Right lobe of liver (tissue), 6 donors: ENCODE data around the gene TBXA2R. TPM values are rescaled to one million over a fixed set of nuclear protein-coding genes. Genes with fewer than 3 reads are reported as not detected.

ENCODE experiments used
- ATAC-seq, 4 donors: fragments of 200-7000 bp; cut with Tn5 transposase; one replicate each; pipeline ENCODE4 v1.9.1; 2020; ENCODE audit warnings: mild to moderate bottlenecking in 4 of 4, moderate library complexity in 4 of 4
- DNase-seq, 3 donors: peaks; one replicate each; pipeline ENCODE4 v3.0.0-alpha.2; 2020
- H3K27ac ChIP-seq, 3 donors: fragments of 200-600 bp; one replicate each; pipeline ENCODE4 v1.8.0; 2022
- H3K27me3 ChIP-seq, 2 donors: fragments of 200-600 bp; one replicate each; pipeline ENCODE4 v1.8.0; 2022
- H3K36me3 ChIP-seq, 4 donors: fragments of 200-600 bp; sonication (generic) in 1 of 4; one replicate each; pipeline versions ENCODE4 v1.5.1 to v1.8.0; 2017 to 2022; ENCODE audit warnings: control low read depth in 1 of 4
- H3K4me1 ChIP-seq, 4 donors: fragments of 200-600 bp; sonication (generic) in 1 of 4; one replicate each; pipeline versions ENCODE4 v1.5.1 to v1.8.0; 2017 to 2022; ENCODE audit warnings: control low read depth in 1 of 4
- H3K4me3 ChIP-seq, 3 donors: fragments of 200-600 bp; one replicate each; pipeline ENCODE4 v1.8.0; 2022
- H3K9me3 ChIP-seq, 4 donors: fragments of 200-600 bp; sonication (generic) in 1 of 4; one replicate each; pipeline versions ENCODE4 v1.5.1 to v1.8.0; 2017 to 2022; ENCODE audit warnings: control low read depth in 1 of 4
- CTCF ChIP-seq, 4 donors: fragments of 200-600 bp in 3 of 4; fragments of 450-650 bp in 1 of 4; IDR thresholded peaks; one replicate each; pipeline versions ENCODE4 v1.5.1 to v1.8.0; 2016 to 2022; ENCODE audit warnings: antibody characterized with exemption in 4 of 4, mild to moderate bottlenecking in 2 of 4
- POLR2A ChIP-seq: fragments of 450-650 bp; IDR thresholded peaks from one replicate; pipeline ENCODE4 v1.6.1; 2017; ENCODE audit warnings: antibody characterized with exemption, mild to moderate bottlenecking
- WGBS: methylation state at CpG from one replicate; pipeline ENCODE4 v1.1.6; 2018; ENCODE audit warnings: low coverage, low lambda C conversion rate; ENCODE audit not compliant: insufficient coverage; ENCODE audit errors: missing lambda C conversion rate; 5-methylcytosine and 5-hydroxymethylcytosine counted together
- intact Hi-C, 2 donors: fragments of 100-400 bp; cut with DNase I; formaldehyde crosslinking; loops; one replicate each; pipeline versions ENCODE4 v1.11.2 to v1.14.1; 2022
- total RNA-seq, 6 experiments: library from RNA; depleted of rRNA in 2 of 6; stranded (reverse); fragments of >200 nt in 2 of 6; fragmentation: NEBNext Ultra II Directional in 3 of 6; extraction: Animal tissue kit (Norgen Biotek cat#: 25700) in 3 of 6; gene quantifications; one replicate each; pipeline versions ENCODE4 v1.1.0 to v1.2.4, GENCODE V29; 2016 to 2023
- donor health status: DM: no; HTN: yes; CAD: no.
- donor health status: DM: no; HTN: no; CAD: no.
- donor health status: DM: no; HTN: no; CAD: no.
- donor health status: DM: no; HTN: yes; CAD: no.
- donor health status: DM: no; HTN: yes; CAD: no.

The TBXA2R gene
- total RNA-seq, 6 experiments from 2014 or later, result 2.8 to 10.4 (median 4.7) TPM

- 88% methylated on average over 4 of the region's 24 CpGs for WGBS
- no peak overlapping the region for H3K4me3 ChIP-seq
- H3K9me3 ChIP-seq, result no peaks in the 10 kb centered on the region
- TF ChIP-seq POLR2A, result no peak
- TF ChIP-seq CTCF (IDR thresholded peaks at IDR 0.05), result no peak
- intact Hi-C loops, result loop anchor here in 1 of 2 donors (10.0 kb wide), 1 partner anchor 76 kb away; no protein-coding TSS in a partner anchor
- no peak for ATAC-seq
- H3K36me3 ChIP-seq, result peaks cover 0 to 15% (median 0%) of the 10 kb centered on the region in 4 donors
- H3K27ac ChIP-seq, result no peak overlapping the region
- DNase-seq, result peak in 1 of 3 donors; percentile 17
- peaks cover 0 to 13% (median 5%) of the 10 kb centered on the region in 4 donors for H3K4me1 ChIP-seq
- H3K27me3 ChIP-seq, result no peaks in the 10 kb centered on the region
Measured at GRCh38 chr19:3620817-3621547, 14.3 kb upstream of the TBXA2R start.

GRCh38 chr19:3620145-3620816, 13.6 kb upstream of the TBXA2R start:
- intact Hi-C loops, result loop anchor here in 1 of 2 donors (10.0 kb wide), 1 partner anchor 75 kb away; no protein-coding TSS in a partner anchor
- Histone ChIP-seq H3K27ac (no peak overlapping the region), H3K9me3 (no peaks in the 10 kb centered on the region), H3K4me3 (no peak overlapping the region), H3K4me1 (peaks cover 0 to 6% (median 2%) of the 10 kb centered on the region in 4 donors), H3K27me3 (no peaks in the 10 kb centered on the region), H3K36me3 (peaks cover 0 to 15% (median 0%) of the 10 kb centered on the region in 4 donors)
- 100% methylated on average over 3 of the region's 19 CpGs for WGBS
- TF ChIP-seq POLR2A (no peak), CTCF (IDR thresholded peaks at IDR 0.05) (no peak)
- ATAC-seq (no peak), DNase-seq (peak in 1 of 3 donors; percentile 19)

GRCh38 chr19:3619631-3620012, 12.9 kb upstream of the TBXA2R start:
- no CpG with 5 or more reads among the region's 17 CpGs for WGBS
- DNase-seq, result peak in 1 of 3 donors; percentile 26
- TF ChIP-seq CTCF (IDR thresholded peaks at IDR 0.05) (no peak), POLR2A (no peak)
- H3K4me3 ChIP-seq, result no peak overlapping the region
- H3K9me3 ChIP-seq, result no peaks in the 10 kb centered on the region
- intact Hi-C loops, result loop anchor here (10.0 kb wide), 1 partner anchor 75 kb away; no protein-coding TSS in a partner anchor
- H3K36me3 ChIP-seq, result peaks cover 0 to 15% (median 0%) of the 10 kb centered on the region in 4 donors
- H3K27me3 ChIP-seq, result no peaks in the 10 kb centered on the region
- ATAC-seq, result no peak
- no peak overlapping the region for H3K27ac ChIP-seq
- no peaks in the 10 kb centered on the region for H3K4me1 ChIP-seq

- peak in 1 of 3 donors; percentile 21 for DNase-seq
- Histone ChIP-seq H3K9me3 (no peaks in the 10 kb centered on the region), H3K4me1 (no peaks in the 10 kb centered on the region), H3K36me3 (peaks cover 0 to 15% (median 0%) of the 10 kb centered on the region in 4 donors), H3K4me3 (no peak overlapping the region), H3K27me3 (no peaks in the 10 kb centered on the region), H3K27ac (no peak overlapping the region)
- ATAC-seq, result no peak
- intact Hi-C loops, result loop anchor here in 1 of 2 donors (10.0 kb wide), 1 partner anchor 74 kb away; no protein-coding TSS in a partner anchor
- TF ChIP-seq POLR2A (no peak), CTCF (IDR thresholded peaks at IDR 0.05) (peak in 1 of 4 donors; percentile 4)
- WGBS, result 71% methylated on average over 13 of the region's 31 CpGs
Measured at GRCh38 chr19:3618811-3619630, 12.3 kb upstream of the TBXA2R start.
